GM12878 (cell line): Measurements from ENCODE around the gene CRYGC. TPM values are rescaled to one million over a fixed set of nuclear protein-coding genes. Genes with fewer than 3 reads are reported as not detected.

Experiments
- ATAC-seq: fragments of 200-7000 bp; cut with Tn5 transposase; 3 replicates; pipeline ENCODE4 v1.9.1; 2020; ENCODE audit warnings: mild to moderate bottlenecking, moderate library complexity
- BruUV-seq: library from RNA; stranded (reverse); fragments of 400-500 nt; replicated peaks from 2 replicates; lab custom pipeline; 2021; lab: Mats Ljungman, UMichigan
- CTCF ChIA-PET: fragments of 300-600 bp; sonication (Branson Sonifier 250); formaldehyde crosslinking; extraction: SDS; loops from one replicate; lab custom pipeline; 2021; ENCODE audit warnings: inconsistent platforms; lab: Yijun Ruan, JAX
- POLR2A ChIA-PET: fragments of 350-600 bp; formaldehyde crosslinking; extraction: SDS; loops from one replicate; lab custom pipeline; 2021; ENCODE audit warnings: inconsistent platforms; lab: Charles Lee
- RAD21 ChIA-PET: fragments of 300-600 bp; sonication (Branson Sonifier 250); formaldehyde crosslinking; loops from one replicate; lab custom pipeline; 2023; ENCODE audit warnings: antibody characterized with exemption; ENCODE audit not compliant: unreplicated experiment; lab: Charles Lee
- SMC1A ChIA-PET: fragments of 300-600 bp; sonication (Branson Sonifier 250); formaldehyde crosslinking; loops from one replicate; lab custom pipeline; 2023; ENCODE audit not compliant: unreplicated experiment, uncharacterized antibody; lab: Charles Lee
- DNase-seq: peaks from one replicate; pipeline ENCODE4 v3.0.0-alpha.2; 2011; ENCODE audit warnings: low read depth, low spot score
- FAIRE-seq: peaks from 3 replicates; lab custom pipeline; 2011; peaks lifted over from hg19 to GRCh38; lab: Jason Lieb, UNC
- H2AFZ ChIP-seq: 2 replicates; pipeline ENCODE4 v1.6.0; 2011; ENCODE audit warnings: low read depth, low read length, control low read depth; ENCODE audit not compliant: control insufficient read depth
- H3K27ac ChIP-seq: 2 replicates; pipeline ENCODE4 v1.5.1; 2011; ENCODE audit warnings: control low read depth; ENCODE audit not compliant: control insufficient read depth, insufficient read depth
- H3K27me3 ChIP-seq, 2 experiments: replicated peaks in 1 of 2; 2 replicates each; pipeline versions ENCODE4 v1.6.0 to v1.6.1; 2011; ENCODE audit warnings: low read length in 1 of 2; ENCODE audit not compliant: control insufficient read depth in 2 of 2, insufficient read depth in 2 of 2
- H3K36me3 ChIP-seq, 2 experiments: 2 replicates each; pipeline ENCODE4 v1.5.1; 2011; ENCODE audit warnings: low read length in 1 of 2; ENCODE audit not compliant: control insufficient read depth in 2 of 2, insufficient read depth in 2 of 2
- H3K4me1 ChIP-seq: 2 replicates; pipeline ENCODE4 v1.6.1; 2011; ENCODE audit warnings: mild to moderate bottlenecking, low read length, moderate library complexity, mixed read lengths; ENCODE audit not compliant: control insufficient read depth, insufficient read depth
- H3K4me2 ChIP-seq: 2 replicates; pipeline ENCODE4 v1.6.0; 2011; ENCODE audit warnings: control low read depth; ENCODE audit not compliant: control insufficient read depth, insufficient read depth
- H3K4me3 ChIP-seq: fragments of 200-600 bp; sonication (generic); 2 replicates; pipeline ENCODE4 v1.5.1; 2016
- H3K79me2 ChIP-seq: 2 replicates; pipeline ENCODE4 v1.6.0; 2011; ENCODE audit warnings: low read length; ENCODE audit not compliant: control insufficient read depth, insufficient read depth
- H3K9ac ChIP-seq: 2 replicates; pipeline ENCODE4 v1.8.0; 2011; ENCODE audit warnings: low read length, control low read depth, mixed read lengths; ENCODE audit not compliant: control insufficient read depth, insufficient read depth
- H3K9me3 ChIP-seq: replicated peaks from 3 replicates; pipeline ENCODE4 v1.5.1; 2011; ENCODE audit warnings: mild to moderate bottlenecking, low read length; ENCODE audit not compliant: control insufficient read depth, insufficient read depth
- H4K20me1 ChIP-seq: 2 replicates; pipeline ENCODE4 v1.6.0; 2011; ENCODE audit not compliant: control insufficient read depth, insufficient read depth
- BCL3 ChIP-seq: IDR thresholded peaks from 2 replicates; pipeline ENCODE4 v1.6.1; 2011; ENCODE audit warnings: borderline replicate concordance, low read depth, mild to moderate bottlenecking, moderate library complexity, low read length; ENCODE audit not compliant: insufficient read depth, poor library complexity, severe bottlenecking
- E4F1 ChIP-seq: fragments of 450-650 bp; IDR thresholded peaks from 2 replicates; pipeline ENCODE4 v1.6.1; 2018; ENCODE audit warnings: borderline replicate concordance, mild to moderate bottlenecking; ENCODE audit not compliant: partially characterized antibody
- ELK1 ChIP-seq: IDR thresholded peaks from 2 replicates; pipeline ENCODE4 v1.6.1; 2012; ENCODE audit warnings: low read depth, low read length, improper control_type of control experiment
- ESRRA ChIP-seq: IDR thresholded peaks from 2 replicates; pipeline ENCODE4 v1.6.1; 2012; ENCODE audit warnings: mild to moderate bottlenecking, low read length, improper control_type of control experiment
- EZH2 ChIP-seq: IDR thresholded peaks from 2 replicates; pipeline ENCODE4 v1.6.1; 2012; ENCODE audit warnings: low read depth, mild to moderate bottlenecking, control low read depth, inconsistent platforms, low read length, borderline replicate concordance; ENCODE audit not compliant: control insufficient read depth
- KAT2A ChIP-seq: conservative IDR thresholded peaks from 2 replicates; pipeline ENCODE4 v1.6.1; 2011; ENCODE audit warnings: low read depth, low read length; ENCODE audit not compliant: control insufficient read depth
- MLLT1 ChIP-seq: fragments of 450-650 bp; IDR thresholded peaks from 2 replicates; pipeline ENCODE4 v1.6.1; 2016; ENCODE audit warnings: mild to moderate bottlenecking
- MYC ChIP-seq: IDR thresholded peaks from 2 replicates; pipeline ENCODE4 v1.6.1; 2011; ENCODE audit warnings: mild to moderate bottlenecking, low read length, moderate library complexity, inconsistent platforms; ENCODE audit not compliant: insufficient read depth, insufficient replicate concordance, insufficient read length, severe bottlenecking
- NFXL1 ChIP-seq: fragments of 450-650 bp; IDR thresholded peaks from 2 replicates; pipeline ENCODE4 v1.6.1; 2017; ENCODE audit warnings: antibody characterized with exemption, mild to moderate bottlenecking, borderline replicate concordance
- SMARCA5 ChIP-seq: fragments of 450-650 bp; IDR thresholded peaks from 2 replicates; pipeline ENCODE4 v1.6.1; 2017; ENCODE audit warnings: mild to moderate bottlenecking
- SP1 ChIP-seq: IDR thresholded peaks from one replicate; pipeline ENCODE4 v1.6.1; 2011; ENCODE audit warnings: low read depth, low read length
- TCF3 ChIP-seq: IDR thresholded peaks from 2 replicates; pipeline ENCODE4 v1.6.1; 2012; ENCODE audit warnings: low read depth, mild to moderate bottlenecking, low read length, borderline replicate concordance; ENCODE audit not compliant: insufficient read depth
- YBX1 ChIP-seq: fragments of 450-650 bp; IDR thresholded peaks from 2 replicates; pipeline ENCODE4 v1.6.1; 2016; ENCODE audit warnings: antibody characterized with exemption
- ZBED1 ChIP-seq: IDR thresholded peaks from 2 replicates; pipeline ENCODE4 v1.6.1; 2016; ENCODE audit warnings: borderline replicate concordance
- ZNF207 ChIP-seq: fragments of 450-650 bp; IDR thresholded peaks from 2 replicates; pipeline ENCODE4 v1.6.1; 2014; ENCODE audit warnings: antibody characterized with exemption, mild to moderate bottlenecking, borderline replicate concordance
- WGBS: methylation state at CpG from one replicate; pipeline ENCODE4 v1.1.6; 2016; ENCODE audit warnings: low lambda C conversion rate; ENCODE audit not compliant: insufficient replicate concordance, insufficient coverage; ENCODE audit errors: missing lambda C conversion rate; 5-methylcytosine and 5-hydroxymethylcytosine counted together
- in situ Hi-C: fragments of 300-500 bp; cut with MboI; formaldehyde crosslinking; loops from 9 replicates; pipeline ENCODE4 v1.14.3; 2018; ENCODE audit warnings: mixed read lengths
- intact Hi-C: fragments of 100-400 bp; cut with micrococcal nuclease; formaldehyde crosslinking; loops from one replicate; pipeline ENCODE4 v1.14.2; 2022; ENCODE audit not compliant: unreplicated experiment
- polyA plus RNA-seq, 11 experiments: library from polyadenylated mRNA; depleted of rRNA in 4 of 11; unstranded in 6 of 11; stranded (reverse) in 5 of 11; fragments of >200 nt; fragmentation: Nextera tagmentation in 4 of 11; fragmentation: Illumina TruSeq in 1 of 11; extraction: Ambion mirVana in 4 of 11; extraction: Trizol in 1 of 11; gene quantifications; 1 replicate in 1 of 11; 2 replicates in 10 of 11; pipeline versions ENCODE4 v1.2.1 to v1.2.3, GENCODE V29; 2011 to 2016; ENCODE audit warnings: inconsistent platforms in 2 of 11, missing spikeins in 2 of 11, low read depth in 1 of 11
- total RNA-seq, 4 experiments: library from RNA; depleted of rRNA in 3 of 4; stranded (reverse); fragments of >200 nt in 3 of 4; fragmentation: Illumina TruSeq in 1 of 4; extraction: Trizol in 1 of 4; gene quantifications; 2 replicates each; pipeline versions ENCODE4 v1.2.1 to v1.2.3, GENCODE V29; 2013 to 2021

CRYGC gene
- total and polyA plus RNA-seq, 10 of the 15 experiments (the other 5 are each of a cell fraction or from before 2014, with no cell fraction given), result not detected

- TF ChIP-seq MLLT1, result no peak
- no peak for TF ChIP-seq ESRRA
- no peak for TF ChIP-seq SMARCA5
- no peak for TF ChIP-seq BCL3
These were observed 23.5 kb upstream of the CRYGC start (continued) for GRCh38 chr2:208153156-208153555.

- H3K4me1 ChIP-seq, result no peaks in the 10 kb centered on the region
- H4K20me1 ChIP-seq, result no peaks in the 10 kb centered on the region
- ChIA-PET POLR2A (no interaction called here), SMC1A (no interaction called here), RAD21 (no interaction called here), CTCF (no interaction called here)
- in situ Hi-C loops (no loop called here), intact Hi-C loops (no loop called here)
- H3K27ac ChIP-seq, result no peak overlapping the region
- no peaks in the 10 kb centered on the region; a peak in 2 of 4 replicates for H3K27me3 ChIP-seq
- ATAC-seq (no peak), DNase-seq (no peak), FAIRE-seq (no peak)
- no peak overlapping the region for H2AFZ ChIP-seq
- 50% methylated on average over 1 of the region's 1 CpG for WGBS
- H3K4me2 ChIP-seq, result no peak overlapping the region
- H3K36me3 ChIP-seq, result no peaks in the 10 kb centered on the region
- no peak overlapping the region for H3K9ac ChIP-seq
- no peak overlapping the region for H3K4me3 ChIP-seq
- TF ChIP-seq ZBED1, result no peak
- no peak for TF ChIP-seq TCF3
- no peak for TF ChIP-seq KAT2A
- no peak for TF ChIP-seq MYC
- no peak for TF ChIP-seq NFXL1
- no peak for TF ChIP-seq SP1
- TF ChIP-seq EZH2, result no peak
- no peak for TF ChIP-seq ZNF207
- no peak for TF ChIP-seq E4F1
- TF ChIP-seq YBX1, result no peak
- TF ChIP-seq BCL3, result no peak
- TF ChIP-seq ELK1, result no peak
- BruUV-seq, result no TSS peak
- H3K79me2 ChIP-seq, result no peaks in the 10 kb centered on the region
- no peaks in the 10 kb centered on the region for H3K9me3 ChIP-seq
These were observed 21.3 kb upstream of the CRYGC start for GRCh38 chr2:208150956-208151355.
